Glomerular visceral epithelial cell (primary cell): ENCODE results near the gene UBAP1.
"Not testable (repeated sequence)": the region's sequence is repeated elsewhere in the genome, so short reads cannot be mapped to it uniquely, and the experiment has no call there.

Source experiments
- DNase-seq: peaks from one replicate; pipeline ENCODE4 v3.0.0-alpha.2; 2016; ENCODE audit errors: extremely low spot score

UBAP1 gene

GRCh38 chr9:34179213-34180136 lies 632 bp downstream of the UBAP1 start:
- DNase-seq = peak; percentile 69

- DNase-seq = peak; percentile 91
These were observed 7.1 kb downstream of the UBAP1 start for GRCh38 chr9:34185778-34186551.

GRCh38 chr9:34187891-34188240 lies 9.0 kb downstream of the UBAP1 start:
- DNase-seq = no peak

- DNase-seq = no peak
These were observed 12.4 kb downstream of the UBAP1 start for GRCh38 chr9:34190996-34191892.

DNA sequence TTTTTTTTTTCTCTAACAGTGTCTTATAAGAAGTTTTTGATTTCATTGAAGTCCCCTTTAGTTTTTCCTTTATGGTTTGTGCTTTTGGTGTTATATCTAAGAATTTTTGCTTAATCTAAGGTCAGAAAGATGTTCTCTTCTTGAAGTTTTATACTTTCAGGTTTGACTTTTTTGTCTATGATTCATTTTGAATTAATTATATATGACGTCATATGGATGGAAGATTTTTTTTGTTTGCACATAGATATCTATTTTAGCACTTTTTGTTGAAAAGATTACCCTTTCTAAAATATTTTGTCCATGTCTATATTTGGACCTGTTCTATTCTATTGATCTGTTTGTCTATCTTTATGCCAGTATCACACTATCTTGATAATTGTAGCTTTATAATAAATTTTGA lies 16.3 kb downstream of the UBAP1 start:
- no peak for DNase-seq

DNA sequence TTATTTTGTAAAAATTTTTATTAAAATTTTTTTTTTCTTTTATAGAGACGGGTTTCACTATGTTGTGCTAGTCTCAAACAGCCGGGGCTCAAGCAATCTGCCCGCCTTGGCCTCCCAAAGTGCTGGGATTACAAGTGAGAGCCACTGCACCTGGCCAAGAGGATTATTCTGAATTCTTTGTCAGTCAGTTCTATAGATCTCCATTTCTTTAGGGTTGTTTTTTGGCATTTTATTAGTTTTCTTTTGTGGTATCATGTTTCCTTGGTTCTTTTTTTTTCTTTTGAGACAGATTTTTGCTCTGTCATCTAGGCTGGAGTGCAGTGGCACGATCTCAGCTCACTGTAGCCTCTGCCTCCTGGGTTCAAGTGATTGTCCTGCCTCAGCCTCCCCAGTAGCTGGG lies 18.4 kb downstream of the UBAP1 start:
- not testable (repeated sequence) for DNase-seq

DNA sequence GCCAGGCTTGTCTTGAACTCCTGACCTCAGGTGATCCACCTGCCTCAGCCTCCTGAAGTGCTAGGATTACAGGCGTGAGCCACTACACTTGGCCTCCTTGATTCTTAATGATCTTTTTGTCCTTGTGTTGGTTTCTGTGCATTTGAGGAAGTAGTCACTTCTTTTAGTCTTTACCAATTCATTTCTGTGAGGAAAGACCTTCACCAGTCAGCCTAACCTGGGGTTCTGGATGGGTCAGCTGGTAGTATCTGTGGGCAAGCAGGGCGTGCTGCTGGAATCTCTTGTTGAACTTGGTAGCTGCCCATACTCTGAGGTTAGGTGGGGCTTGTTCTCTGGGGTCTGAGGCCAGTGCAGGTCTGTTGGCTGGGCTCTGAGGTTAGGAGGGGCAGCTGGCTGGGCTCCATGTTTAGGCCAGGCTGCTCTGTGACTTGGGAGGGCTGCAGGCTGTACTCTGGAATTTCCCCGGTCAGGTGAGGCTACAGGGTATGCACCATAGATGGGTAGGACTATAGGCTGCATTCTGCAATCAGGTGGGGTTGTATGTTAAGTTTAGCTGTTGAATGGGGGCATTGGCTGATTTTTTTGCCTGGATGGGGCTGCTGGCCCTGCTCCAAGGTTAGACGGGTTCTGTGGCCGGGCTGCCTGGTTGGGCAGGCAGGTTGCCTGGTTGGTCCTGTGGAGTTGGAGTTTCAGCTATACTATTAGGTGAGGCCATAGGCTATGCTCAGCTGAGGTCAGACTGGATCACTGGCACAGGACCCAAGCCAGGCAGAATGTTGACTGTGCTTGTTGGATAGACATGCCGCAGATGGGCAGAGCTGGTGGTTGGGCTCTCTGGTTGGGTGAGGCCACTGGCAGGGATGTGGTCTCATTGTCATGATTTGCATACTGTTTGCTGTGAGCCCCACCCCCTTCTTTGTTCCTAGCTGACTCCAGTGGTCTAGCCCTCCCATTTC lies 19.2 kb downstream of the UBAP1 start:
- peak; percentile 85 for DNase-seq

GRCh38 chr9:34200092-34200491 lies 21.2 kb downstream of the UBAP1 start:
- no peak for DNase-seq

DNA sequence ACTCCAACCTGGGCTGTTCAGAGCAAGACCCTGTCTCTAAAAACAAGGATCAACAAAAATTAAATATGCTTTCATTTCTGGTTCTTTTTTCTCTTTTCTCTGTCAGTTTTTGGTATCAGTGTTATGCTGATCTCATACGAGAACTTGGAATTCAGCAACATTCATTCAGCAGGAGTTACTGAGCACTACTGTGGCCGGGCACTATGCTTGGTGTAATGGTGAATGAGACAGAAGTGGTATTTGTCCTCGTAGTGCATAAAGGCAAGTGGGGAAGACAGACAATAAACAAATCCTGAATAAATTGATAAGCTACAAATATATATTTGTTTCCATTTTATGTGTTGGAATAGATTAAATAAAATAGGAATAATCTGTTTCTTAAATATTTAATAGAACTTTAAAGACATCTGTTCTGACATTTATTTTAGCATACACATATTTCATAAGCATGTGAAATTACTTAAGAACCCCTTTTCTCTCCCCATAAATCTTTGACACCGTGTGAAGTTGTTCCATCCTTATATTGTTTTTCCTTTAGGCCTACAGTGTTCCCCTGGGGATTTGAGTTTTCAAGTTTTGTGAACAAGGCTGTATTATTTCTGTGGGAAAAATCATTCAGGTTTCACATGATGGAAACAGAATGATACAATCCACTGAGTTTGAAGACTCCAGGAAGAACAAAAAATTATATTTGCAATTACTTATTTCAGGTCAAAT lies 24.6 kb downstream of the UBAP1 start:
- DNase-seq = no peak

DNA sequence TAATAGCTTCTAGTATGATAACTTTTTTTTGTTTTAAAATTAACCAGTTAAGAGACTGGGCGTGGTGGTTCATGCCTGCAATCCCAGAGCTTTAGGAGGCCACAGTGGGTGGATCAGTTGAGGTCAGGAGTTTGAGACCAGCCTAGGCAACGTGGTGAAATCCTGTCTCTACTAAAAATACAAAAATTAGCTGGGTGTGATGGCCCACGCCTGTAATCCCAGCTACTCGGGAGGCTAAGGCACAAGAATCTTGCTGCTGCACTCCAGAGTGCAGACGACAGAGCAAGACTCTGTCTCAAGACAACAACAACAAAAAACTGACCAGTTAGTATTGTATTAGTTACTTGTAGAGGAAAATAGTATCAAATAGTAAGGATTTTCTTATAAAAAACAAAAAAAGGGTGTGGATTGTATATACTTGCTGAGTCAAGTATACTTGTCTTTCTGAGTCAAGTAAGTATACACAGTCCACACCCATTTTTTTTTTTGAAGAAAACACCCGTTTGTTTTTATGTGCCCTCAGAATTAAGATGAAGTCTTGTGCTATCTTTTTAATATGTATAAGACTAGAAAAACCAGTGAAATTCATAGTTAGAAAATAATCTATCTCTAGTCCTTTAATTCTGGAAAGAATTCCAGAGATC lies 25.3 kb downstream of the UBAP1 start:
- no peak for DNase-seq

DNA sequence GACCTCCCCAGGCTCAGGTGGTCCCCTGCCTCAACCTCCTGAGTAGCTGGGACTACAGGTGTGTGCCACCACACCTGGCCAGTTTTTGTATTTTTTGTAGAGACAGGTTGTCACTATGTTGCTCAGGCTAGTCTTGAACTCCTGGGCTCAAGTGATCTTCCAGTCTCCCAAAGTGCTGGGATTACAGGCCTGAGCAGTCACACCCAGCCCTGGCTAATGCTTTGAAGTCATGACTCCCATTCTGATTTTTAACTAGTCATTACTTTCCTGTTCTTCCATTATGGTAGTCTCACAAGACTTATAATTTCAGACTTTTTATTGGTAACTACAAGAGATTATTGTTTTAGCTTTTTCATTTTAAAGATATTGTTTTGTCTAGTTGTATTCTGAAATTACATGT lies 26.3 kb downstream of the UBAP1 start:
- no peak for DNase-seq

DNA sequence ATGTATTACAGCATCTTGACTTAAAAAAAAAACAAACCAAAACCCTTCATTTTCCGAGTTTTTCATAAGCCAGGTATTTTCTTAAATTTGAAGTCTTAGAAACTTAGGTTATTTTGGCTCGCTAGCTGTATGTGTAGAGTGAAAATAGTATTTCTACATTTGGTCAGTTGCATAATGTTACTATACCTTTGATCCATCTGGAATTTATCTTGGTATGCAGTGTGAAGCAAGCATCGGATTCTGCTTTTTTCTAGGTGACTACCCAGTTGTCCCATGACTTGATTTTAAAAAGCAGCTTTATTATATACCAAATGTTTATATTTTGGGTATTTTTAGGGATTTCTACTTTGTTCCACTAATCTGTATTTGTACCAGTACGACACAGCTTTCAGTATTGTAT lies 27.7 kb downstream of the UBAP1 start:
- no peak for DNase-seq

- no peak for DNase-seq
These were observed 32.6 kb downstream of the UBAP1 start for GRCh38 chr9:34211395-34211794.

DNA sequence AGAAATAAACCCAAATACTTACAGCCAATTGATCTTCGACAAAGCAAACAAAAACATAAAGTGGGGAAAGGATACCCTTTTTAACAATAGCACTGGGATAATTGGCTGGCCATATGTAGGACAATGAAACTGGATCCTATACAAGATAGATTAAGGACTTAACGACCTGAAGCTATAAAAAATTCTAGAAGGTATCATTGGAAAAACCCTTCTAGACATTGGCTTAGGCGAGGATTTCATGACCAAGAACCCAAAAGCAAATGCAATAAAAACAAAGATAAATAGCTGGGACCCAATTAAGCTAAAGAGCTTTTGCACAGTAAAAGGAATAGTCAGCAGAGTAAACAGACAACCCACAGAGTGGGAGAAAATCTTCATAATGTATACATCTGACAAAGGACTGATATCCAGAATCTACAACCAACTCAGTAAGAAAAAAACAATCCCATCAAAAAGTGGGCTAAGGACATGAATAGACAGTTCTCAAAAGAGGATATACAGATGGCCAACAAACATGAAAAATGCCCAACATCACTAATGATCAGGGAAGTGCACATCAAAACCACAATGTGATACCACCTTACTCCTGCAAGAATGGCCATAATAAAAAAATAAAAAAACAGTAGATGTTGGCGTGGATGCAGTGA lies 35.6 kb downstream of the UBAP1 start:
- DNase-seq = not testable (repeated sequence)

- DNase-seq = no peak
These were observed 37.5 kb downstream of the UBAP1 start for GRCh38 chr9:34216325-34216724.

DNA sequence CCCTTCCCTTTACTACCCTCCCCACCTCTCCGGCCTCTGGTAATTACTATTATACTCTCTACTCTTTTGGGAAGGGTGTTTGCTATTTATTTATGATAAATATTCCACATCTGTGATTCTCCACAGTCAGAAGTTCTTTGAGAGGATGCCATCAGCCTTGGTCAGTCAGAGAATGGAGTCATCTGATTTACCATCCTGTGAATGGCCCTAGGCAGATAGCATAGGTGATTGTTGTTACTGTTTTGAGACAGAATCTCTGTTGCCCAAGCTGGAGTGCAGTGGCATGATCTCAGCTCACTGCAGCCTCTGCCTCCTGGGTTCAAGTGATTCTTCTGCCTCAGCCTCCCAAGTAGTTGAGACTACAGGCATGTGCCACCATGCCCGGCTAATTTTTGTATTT lies 38.2 kb downstream of the UBAP1 start:
- DNase-seq = not testable (repeated sequence)

GRCh38 chr9:34218446-34218845 lies 39.6 kb downstream of the UBAP1 start:
- no peak for DNase-seq

GRCh38 chr9:34219421-34219820 lies 40.6 kb downstream of the UBAP1 start:
- no peak for DNase-seq

DNA sequence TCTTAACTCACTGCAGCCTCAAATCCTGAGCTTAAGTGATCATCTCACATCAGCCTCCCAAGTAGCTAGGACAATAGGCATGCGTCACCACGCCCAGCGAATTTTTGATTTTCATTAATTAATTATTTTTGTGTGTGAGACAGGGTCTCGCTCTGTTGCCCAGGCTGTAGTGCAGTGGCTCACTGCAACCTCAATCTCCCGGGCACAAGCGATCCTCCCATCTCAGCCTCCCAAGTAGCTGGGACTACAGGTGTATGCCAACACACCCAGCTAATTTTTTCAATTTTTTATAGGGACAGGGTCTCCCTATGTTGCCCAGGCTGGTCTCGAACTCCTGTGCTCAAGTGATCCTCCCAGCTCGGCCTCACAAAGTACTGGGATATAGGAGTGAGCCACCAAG lies 41.4 kb downstream of the UBAP1 start:
- no peak for DNase-seq
